HG02610 (cell line): ENCODE data around the gene CCNI2.
"Not testable (repeated sequence)": the region's sequence is repeated elsewhere in the genome, so short reads cannot be mapped to it uniquely, and the experiment has no call there.

Experiments used
- ATAC-seq: cut with Tn5 transposase; IDR thresholded peaks from one replicate; pipeline ENCODE4 v1.9.1; 2021; ENCODE audit warnings: mild to moderate bottlenecking, moderate library complexity; ENCODE audit not compliant: unreplicated experiment

CCNI2 gene

DNA sequence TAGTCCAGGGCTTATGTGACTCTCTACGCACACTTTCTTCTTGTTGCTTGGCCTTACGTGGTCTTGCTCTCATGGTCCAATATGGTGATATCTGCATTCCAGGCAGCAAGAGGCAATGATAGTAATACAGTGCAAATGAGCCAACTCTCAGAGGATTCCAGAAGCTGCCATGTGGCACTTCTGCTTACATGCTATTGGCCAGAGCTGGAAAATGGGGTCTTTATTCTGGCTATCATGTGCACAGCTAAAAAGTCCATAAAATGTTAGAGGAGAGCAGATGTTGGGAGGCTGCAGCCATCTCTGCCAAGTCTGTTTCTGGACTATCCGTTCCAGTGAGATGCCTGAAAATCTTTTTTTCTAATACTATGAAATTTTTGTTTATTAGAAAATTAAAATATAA lies 32.7 kb downstream of the CCNI2 start:
- ATAC-seq, result no peak

DNA sequence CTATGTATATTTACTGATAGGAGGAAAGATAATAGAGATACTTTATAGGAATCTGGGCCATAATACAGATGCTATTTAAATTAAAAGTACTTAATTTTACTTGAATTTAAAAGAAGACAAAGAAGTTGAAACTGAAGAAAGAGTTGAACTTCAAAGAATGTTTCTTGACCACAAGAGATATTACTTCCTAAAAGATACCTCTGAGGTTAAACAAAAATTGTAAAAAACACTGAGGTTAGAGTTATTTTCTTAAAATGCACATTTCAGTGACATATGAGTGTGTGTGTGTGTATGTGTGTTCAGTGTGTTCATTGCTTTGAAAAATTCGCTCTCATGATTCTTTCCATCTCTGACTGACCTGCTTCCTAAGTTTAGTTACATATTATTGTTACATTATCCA lies 33.4 kb downstream of the CCNI2 start:
- ATAC-seq, result no peak

DNA sequence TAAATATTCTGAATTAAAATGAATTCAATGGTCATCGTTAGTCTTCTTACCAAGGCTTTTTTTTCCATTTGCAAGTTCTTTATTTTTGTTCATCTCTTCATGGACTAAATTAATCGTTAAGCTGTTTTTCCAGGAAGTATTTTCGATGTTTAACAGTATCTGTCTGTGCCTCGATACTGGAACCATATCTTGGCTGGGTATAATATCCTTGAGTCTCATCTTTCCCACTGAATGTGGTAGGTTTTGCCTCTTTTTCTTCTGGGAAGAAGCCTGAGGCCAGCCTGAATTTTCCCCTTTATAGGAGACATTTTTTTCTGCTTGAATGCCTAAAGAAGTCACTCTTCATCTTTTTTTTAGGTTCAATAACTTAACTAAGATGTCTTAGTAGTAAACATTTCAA lies 33.8 kb downstream of the CCNI2 start:
- no peak for ATAC-seq

DNA sequence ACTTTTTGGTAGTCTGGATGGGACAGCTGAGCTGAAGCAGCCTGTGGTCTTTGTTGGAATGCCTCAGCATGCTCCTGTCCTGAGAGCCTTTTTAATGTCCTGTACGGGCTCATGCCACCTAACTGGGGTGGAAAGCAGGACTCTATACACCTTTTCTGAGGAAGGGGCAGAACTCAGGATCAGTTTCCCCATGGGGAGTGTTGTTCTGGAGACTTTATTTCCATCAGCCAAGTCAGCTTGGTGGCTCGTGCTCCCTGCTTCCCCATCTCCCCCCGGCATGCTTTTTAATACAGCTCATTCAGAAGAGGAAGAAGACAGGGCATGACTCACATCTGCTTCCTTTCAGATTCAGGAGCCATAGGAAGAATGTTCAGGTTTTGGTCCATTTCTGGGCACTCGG lies 34.9 kb downstream of the CCNI2 start:
- ATAC-seq, result no peak

DNA sequence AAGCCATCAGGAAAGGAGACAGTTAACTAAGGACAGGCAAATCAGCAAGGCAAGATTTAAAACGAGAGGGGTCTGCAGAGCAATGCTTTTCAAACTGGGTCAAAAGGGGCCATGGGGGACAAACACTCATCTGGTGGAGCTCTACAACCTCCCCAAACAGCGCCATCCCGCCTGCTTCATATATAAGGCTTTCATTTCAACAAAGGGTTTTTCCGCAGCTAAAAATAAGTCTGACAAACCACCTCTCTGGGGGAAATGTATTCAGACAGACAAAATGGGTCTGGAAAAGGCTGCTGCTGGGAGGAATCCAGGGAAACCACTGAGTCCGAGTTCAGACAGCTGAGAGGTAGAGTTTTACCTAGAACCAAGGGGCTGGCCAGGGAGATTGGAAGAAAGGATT lies 38.1 kb downstream of the CCNI2 start:
- ATAC-seq, result no peak

DNA sequence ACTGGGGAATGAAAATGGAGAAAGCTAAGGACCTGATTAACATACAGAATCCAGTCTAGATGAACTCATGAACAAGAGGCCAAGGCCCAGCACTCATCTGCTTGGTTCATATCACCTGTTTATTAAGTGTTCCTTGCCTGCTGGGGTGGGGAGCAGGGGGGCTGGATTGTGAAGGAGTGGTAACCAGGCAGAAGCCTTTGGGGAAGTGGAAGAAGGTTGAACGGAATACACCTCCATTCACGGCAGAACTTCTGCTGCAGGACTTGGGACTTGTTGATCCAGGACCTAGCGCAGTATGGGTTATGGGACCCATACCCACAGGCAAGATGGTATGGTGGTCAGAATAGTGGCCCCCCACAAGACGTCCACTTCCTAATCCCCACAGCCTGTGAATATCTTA lies 38.6 kb downstream of the CCNI2 start:
- ATAC-seq, result no peak

DNA sequence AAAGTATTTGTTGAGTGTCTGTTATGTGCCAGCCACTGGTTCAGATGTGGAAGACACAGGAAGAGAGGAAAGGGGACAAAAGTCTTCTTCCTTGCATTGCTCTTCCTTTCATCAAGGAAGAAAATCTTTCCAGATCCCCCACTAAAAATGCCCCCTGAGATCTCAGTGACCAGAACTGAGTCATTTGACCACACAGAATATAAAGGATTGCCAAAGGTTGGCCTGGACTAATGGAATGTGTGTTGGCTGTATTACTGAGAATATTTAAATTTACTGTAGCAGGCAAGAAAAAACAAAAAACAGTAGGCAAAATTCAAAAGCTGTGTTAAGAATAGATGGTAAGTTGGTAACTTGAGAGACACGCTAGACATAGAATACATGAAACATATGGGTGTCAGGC lies 39.9 kb downstream of the CCNI2 start:
- no peak for ATAC-seq

DNA sequence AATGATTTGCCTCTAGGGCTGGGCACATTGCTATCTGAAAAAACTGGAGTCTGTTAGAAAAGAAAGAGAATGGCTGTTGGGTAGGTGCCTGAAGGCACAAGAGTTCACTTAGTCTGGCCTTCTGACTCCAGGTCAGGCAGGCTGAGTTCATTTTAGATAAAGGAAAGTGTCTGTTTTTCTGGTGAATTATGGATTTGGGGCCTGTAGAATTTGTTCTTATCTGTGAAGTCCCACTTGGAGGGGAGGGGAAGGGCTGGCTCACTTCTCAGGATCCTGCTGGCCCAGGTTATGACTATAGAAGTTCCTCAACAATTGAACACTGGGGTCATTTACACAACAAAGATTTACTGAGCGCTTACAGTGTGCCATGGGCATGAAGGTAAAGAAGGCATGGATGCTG lies 41.3 kb downstream of the CCNI2 start:
- no peak for ATAC-seq

DNA sequence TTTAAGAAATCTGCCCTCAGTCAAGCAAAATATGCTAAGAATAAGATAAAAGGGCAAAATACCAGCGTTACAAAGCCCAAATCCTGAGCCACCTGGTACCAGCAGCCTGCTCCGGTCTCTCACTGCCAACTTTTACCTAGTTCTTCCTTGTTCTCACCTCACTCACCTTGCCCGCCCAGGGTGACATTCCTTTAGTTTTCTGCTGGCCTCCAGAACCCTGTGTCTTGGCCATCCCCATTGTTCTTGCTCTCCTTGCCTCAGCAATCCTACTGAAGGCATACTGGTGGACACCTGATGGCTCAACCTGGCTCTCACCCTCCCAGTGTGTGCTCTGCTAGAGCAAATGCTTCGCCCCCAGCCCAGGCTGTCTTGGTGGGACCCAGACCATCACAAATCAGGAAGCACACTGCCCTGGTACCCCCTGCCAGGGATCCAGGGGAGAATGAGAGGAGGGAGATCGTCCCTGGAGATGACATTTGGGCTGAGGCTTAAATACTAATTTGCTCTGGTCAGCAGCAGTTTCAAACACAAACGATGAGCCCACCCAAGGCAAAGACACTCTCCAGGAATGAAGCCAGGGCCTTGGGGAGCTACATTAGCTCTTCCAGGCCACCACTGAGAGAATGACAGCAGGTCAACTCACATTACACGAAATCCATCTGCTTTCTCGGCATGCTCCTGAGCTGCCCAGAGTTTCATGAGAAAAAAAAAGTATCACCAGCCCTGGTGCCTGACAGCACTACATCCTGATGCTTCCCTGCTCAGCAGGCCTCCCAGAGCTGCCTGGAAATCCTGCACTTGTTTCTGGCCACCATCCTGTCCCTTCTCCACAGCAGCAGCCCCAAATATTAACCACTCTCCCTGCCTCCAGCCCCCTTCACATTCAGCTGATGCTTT lies 42.0 kb downstream of the CCNI2 start:
- no peak for ATAC-seq

DNA sequence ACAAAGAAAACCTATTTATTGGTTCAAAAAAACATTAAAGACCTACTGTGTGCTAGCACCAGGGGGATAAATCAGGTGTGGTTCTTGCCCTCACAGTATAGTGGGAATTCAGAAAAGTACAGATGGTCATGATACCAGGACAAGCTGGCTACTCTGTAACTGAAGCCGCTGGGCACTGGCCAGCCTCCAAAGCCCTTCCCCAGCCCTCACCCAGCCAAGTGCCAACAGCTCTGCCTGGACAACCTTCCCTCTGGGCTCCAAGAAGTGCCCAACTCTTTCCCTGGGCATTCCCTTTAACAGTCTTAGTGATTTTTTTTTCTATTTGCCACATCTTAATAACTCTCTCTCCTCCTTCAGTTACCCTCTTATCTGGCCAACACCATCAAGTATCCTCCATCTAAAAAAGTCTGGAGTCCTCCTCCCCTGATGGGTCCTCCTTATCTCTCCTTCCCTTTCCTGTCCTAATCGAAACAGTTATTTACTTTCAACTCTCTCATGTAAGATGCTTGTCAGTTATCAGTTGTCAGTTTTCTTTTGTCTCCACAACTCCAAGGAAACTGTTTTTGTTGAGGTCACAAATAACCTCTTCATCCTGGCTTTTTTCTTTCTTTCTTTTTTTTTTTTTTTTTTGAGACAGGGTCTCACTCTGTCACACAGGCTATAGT lies 43.1 kb downstream of the CCNI2 start:
- ATAC-seq, result no peak

DNA sequence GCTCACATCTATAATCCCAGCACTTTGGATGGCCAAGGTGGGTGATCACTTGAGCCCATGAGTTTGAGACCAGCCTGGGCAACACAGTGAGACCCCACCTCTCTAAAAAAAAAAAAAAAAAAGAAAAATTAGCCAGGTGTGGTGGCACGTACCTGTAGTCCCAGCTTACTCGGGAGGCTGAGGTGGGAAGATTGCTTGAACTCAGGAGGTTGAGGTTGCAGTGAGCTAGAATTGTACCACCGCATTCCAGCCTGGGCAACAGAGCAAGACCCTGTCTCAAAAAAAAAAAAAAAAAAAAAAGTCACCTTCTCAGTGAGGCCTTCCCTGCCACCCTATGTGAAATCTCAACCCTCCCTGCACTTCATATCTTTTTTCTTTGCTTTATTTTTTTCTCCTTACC lies 43.8 kb downstream of the CCNI2 start:
- no peak for ATAC-seq

DNA sequence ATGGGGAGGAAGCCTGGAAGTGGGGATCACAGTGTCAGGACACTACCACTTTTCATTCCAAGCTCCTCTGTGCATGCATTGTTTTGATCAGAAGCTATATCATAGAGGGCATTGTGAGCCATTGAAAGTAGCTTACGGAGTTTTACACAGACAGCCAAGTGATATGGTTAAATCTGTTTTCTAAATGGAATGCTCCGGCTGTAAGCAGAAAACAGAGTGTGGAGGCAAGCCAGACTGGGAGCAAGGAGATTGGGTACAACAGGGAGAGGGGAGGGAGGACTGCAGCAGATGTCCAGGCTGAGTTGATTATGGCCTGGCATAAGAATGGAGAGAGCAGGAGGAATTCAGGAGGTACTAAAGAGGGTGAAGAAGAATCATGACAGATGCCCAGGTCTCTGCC lies 50.4 kb downstream of the CCNI2 start:
- ATAC-seq, result no peak

DNA sequence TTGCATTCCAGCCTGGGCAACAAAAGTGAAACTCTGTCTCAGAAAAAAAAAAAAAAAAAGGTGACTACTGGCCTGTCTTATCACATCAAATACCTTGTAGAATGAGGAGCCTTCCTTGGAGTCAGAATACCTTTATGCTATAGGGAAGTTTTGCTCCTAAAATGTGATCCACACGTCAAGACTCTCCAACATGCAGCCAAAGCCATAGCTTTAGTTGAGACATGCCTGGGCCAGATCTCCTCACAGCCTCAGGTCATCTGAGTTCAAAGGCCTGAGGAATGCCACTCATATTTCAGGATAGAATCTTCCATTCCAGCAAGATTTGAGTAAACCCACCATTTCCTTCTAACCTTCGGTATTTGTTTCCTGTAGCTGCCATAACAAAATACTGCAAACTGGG lies 52.2 kb downstream of the CCNI2 start:
- no peak for ATAC-seq

DNA sequence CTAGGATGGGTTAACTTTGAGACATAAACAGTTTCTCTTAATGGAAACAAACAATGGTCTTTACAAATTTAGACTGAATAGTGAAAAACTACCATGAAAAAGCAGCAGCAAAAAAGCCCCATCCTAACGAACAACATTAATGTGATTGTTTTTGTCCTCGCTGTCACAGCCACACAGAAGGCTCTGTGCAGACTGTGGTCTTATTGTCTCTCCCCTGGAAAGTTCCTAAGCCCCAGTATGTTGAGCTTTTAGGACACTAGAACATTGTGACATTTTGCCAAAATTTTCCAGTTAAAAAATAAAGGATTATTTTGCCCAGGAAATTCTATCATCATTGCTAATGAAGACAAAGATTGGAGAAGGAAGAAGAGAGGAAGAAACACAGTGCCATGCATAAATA lies 53.3 kb downstream of the CCNI2 start:
- ATAC-seq, result no peak

DNA sequence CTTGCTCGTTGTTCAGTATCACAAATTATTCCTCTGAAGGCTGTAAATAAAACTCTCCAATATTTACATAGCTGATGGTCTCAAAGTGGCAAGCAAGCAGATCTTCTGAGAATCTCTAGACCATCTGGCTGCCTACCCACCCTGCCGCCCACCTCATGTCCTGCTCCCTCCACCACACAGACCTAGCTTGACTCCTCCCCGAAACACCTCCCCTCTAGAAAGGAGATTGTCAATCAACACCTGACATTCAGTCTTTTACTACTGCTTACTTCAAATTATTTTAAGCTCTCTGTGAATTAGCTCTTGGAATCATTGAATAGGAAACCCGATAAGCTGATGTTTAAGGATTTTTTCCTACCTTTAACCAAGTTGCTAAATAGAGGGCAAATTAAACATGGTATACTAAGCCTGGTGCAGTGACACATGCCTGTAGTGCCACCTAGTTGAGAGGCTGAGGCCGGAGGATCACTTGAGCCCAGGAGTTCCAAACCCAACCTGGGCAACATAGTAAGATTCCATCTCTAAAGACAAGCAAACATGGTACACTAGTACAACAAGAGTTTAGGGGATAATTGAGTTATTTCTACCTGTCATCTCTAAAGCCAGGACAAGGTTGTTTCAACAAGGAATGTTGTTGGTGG lies 54.9 kb downstream of the CCNI2 start:
- ATAC-seq, result no peak

DNA sequence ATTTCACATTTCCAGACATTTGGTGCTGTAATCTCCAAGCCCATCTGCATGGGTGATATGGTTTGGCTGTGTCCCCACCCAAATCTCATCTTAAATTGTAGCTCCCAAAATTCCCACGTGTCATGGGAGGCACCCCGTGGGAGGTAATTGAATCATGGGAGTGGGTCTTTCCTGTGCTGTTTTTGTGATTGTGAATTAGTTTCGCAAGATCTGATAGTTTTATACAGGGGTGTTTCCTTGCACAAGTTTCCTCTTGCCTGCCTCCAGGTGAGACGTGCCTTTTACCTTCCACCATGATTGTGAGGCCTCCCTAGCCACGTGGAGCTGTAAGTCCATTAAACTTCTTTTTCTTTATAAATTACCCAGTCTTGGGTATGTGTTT lies 55.5 kb downstream of the CCNI2 start:
- not testable (repeated sequence) for ATAC-seq
